Mesenchymal stem cell (in vitro differentiated cells and primary cell): ENCODE measurements around the gene MRPS2.

Source experiments
- DNase-seq: peaks from one replicate; pipeline ENCODE4 v3.0.0-alpha.2; 2013
- H2AFZ ChIP-seq: one replicate; pipeline ENCODE4 v1.6.1; 2013; ENCODE audit warnings: low read depth, mild to moderate bottlenecking, control low read depth, inconsistent platforms, low read length, moderate library complexity
- H2AK5ac ChIP-seq: 2 replicates; pipeline ENCODE4 v1.6.1; 2013; ENCODE audit warnings: low read length, moderate library complexity, mild to moderate bottlenecking, inconsistent platforms; ENCODE audit not compliant: severe bottlenecking
- H2BK120ac ChIP-seq: one replicate; pipeline ENCODE4 v1.6.1; 2013; ENCODE audit warnings: low read depth, mild to moderate bottlenecking, inconsistent platforms, low read length, moderate library complexity
- H2BK12ac ChIP-seq, 2 experiments: one replicate each; pipeline ENCODE4 v1.6.1; 2013; ENCODE audit warnings: inconsistent platforms in 2 of 2, low read length in 2 of 2, mild to moderate bottlenecking in 2 of 2, moderate library complexity in 2 of 2, control low read depth in 1 of 2
- H2BK15ac ChIP-seq: one replicate; pipeline ENCODE4 v1.6.1; 2013; ENCODE audit warnings: mild to moderate bottlenecking, low read depth, inconsistent platforms; ENCODE audit not compliant: poor library complexity, severe bottlenecking
- H2BK5ac ChIP-seq: 2 replicates; pipeline ENCODE4 v1.6.1; 2013; ENCODE audit warnings: low read depth, mild to moderate bottlenecking, low read length, control low read depth, inconsistent platforms; ENCODE audit not compliant: poor library complexity, severe bottlenecking
- H3K14ac ChIP-seq, 2 experiments: one replicate each; pipeline ENCODE4 v1.6.1; 2013; ENCODE audit warnings: inconsistent platforms in 2 of 2, low read length in 2 of 2, control low read depth in 1 of 2, mild to moderate bottlenecking in 1 of 2, moderate library complexity in 1 of 2
- H3K18ac ChIP-seq, 2 experiments: one replicate each; pipeline ENCODE4 v1.6.1; 2013; ENCODE audit warnings: inconsistent platforms in 2 of 2, low read length in 2 of 2, control low read depth in 1 of 2, low read depth in 1 of 2, mild to moderate bottlenecking in 1 of 2
- H3K23ac ChIP-seq, 2 experiments: one replicate each; pipeline ENCODE4 v1.6.1; 2013; ENCODE audit warnings: inconsistent platforms in 2 of 2, low read length in 2 of 2, mild to moderate bottlenecking in 2 of 2, moderate library complexity in 2 of 2, control low read depth in 1 of 2
- H3K27ac ChIP-seq: 2 replicates; pipeline ENCODE4 v1.5.1; 2013; ENCODE audit warnings: mild to moderate bottlenecking, moderate library complexity, low read length, control low read depth, inconsistent platforms; ENCODE audit not compliant: poor library complexity, severe bottlenecking
- H3K27me3 ChIP-seq, 2 experiments: 2 replicates each; pipeline versions ENCODE4 v1.6.1 to v1.7.0; 2013; ENCODE audit warnings: low read length in 2 of 2, mild to moderate bottlenecking in 2 of 2, moderate library complexity in 2 of 2, control low read depth in 1 of 2, inconsistent platforms in 1 of 2; ENCODE audit not compliant: control insufficient read depth in 1 of 2, insufficient read depth in 1 of 2
- H3K36me3 ChIP-seq, 2 experiments: 2 replicates each; pipeline versions ENCODE4 v1.6.1 to v1.7.0; 2013; ENCODE audit warnings: low read length in 2 of 2, control low read depth in 1 of 2, inconsistent platforms in 1 of 2, low read depth in 1 of 2, mild to moderate bottlenecking in 1 of 2; ENCODE audit not compliant: insufficient read depth in 2 of 2, control insufficient read depth in 1 of 2
- H3K4ac ChIP-seq, 2 experiments: one replicate each; pipeline ENCODE4 v1.6.1; 2013; ENCODE audit warnings: inconsistent platforms in 2 of 2, low read length in 2 of 2, mild to moderate bottlenecking in 2 of 2, moderate library complexity in 2 of 2, control low read depth in 1 of 2, low read depth in 1 of 2
- H3K4me1 ChIP-seq: 2 replicates; pipeline ENCODE4 v1.6.1; 2013; ENCODE audit warnings: low read depth, low read length, control low read depth; ENCODE audit not compliant: control insufficient read depth, insufficient read depth
- H3K4me2 ChIP-seq: 2 replicates; pipeline ENCODE4 v1.6.1; 2013; ENCODE audit warnings: low read length, mild to moderate bottlenecking, inconsistent platforms; ENCODE audit not compliant: poor library complexity, severe bottlenecking
- H3K4me3 ChIP-seq, 2 experiments: 2 replicates each; pipeline versions ENCODE4 v1.5.1 to v1.7.0; 2013; ENCODE audit warnings: low read length in 2 of 2, mild to moderate bottlenecking in 2 of 2, control low read depth in 1 of 2, low read depth in 1 of 2; ENCODE audit not compliant: insufficient read depth in 1 of 2
- H3K79me1 ChIP-seq: replicated peaks from 2 replicates; pipeline ENCODE4 v1.6.1; 2013; ENCODE audit warnings: mild to moderate bottlenecking, control low read depth, low read length, inconsistent platforms; ENCODE audit not compliant: poor library complexity, severe bottlenecking
- H3K9ac ChIP-seq: 2 replicates; pipeline ENCODE4 v1.7.0; 2013; ENCODE audit warnings: mild to moderate bottlenecking, low read length, moderate library complexity
- H3K9me3 ChIP-seq: 2 replicates; pipeline ENCODE4 v1.7.0; 2013; ENCODE audit warnings: mild to moderate bottlenecking, low read length; ENCODE audit not compliant: control insufficient read depth
- H4K8ac ChIP-seq: one replicate; pipeline ENCODE4 v1.6.1; 2013; ENCODE audit warnings: inconsistent platforms, mild to moderate bottlenecking, low read length, moderate library complexity
- H4K91ac ChIP-seq: one replicate; pipeline ENCODE4 v1.6.1; 2013; ENCODE audit warnings: mild to moderate bottlenecking, low read length, inconsistent platforms
- WGBS: methylation state at CpG from one replicate; pipeline ENCODE4 v1.1.7; 2013; ENCODE audit warnings: mixed read lengths; 5-methylcytosine and 5-hydroxymethylcytosine counted together

Gene MRPS2

DNA sequence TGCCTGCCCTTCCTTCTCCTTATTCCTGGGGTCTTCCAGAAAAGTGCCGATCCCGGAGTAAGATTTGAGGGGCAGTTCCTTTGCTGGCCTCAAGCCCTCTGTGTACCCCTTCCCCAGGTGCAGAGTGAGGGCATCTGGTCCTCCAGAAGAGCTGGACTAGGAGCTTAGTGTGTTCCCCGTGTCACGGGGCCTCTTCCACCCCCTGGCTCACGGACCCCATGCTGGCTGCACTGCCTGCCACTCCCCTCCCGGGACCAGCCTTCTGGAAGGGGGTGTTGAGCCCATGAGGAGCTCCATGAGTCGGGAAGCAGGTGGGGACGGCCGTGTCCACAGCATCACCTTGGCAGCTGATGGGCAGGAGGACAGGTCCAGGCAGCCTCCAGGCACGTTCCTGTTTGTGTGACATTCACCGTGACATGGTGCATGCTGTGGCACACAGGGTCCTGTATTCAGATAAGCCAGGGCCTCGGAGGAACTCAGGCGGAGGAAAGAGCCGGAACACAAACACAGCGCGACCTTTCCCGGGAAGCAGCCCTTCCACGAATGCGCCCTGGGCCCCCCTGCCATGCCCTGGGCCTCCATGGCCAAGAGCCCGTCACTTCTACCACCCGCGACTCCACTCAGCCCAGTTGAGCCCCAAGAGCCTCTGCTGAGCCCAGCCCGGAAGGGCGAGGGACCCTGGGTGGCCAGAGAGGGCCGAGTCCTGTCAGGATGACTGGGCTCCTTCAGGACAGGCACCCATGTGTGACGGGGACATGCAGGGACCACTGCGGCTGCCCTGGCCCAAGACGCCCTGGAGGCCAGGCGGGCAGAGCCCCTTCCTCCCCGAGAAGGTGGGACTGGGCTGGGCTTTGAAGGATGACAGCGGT, 14.8 kb downstream of the MRPS2 start:
- no peak overlapping the region for H3K4me2 ChIP-seq
- H4K8ac ChIP-seq: no peak overlapping the region
- H3K9me3 ChIP-seq: no peaks in the 10 kb centered on the region
- no peak overlapping the region for H3K23ac ChIP-seq
- H3K36me3 ChIP-seq: no peaks in the 10 kb centered on the region
- no peak overlapping the region for H3K9ac ChIP-seq
- H3K79me1 ChIP-seq: no peaks in the 10 kb centered on the region
- H3K18ac ChIP-seq: no peak overlapping the region
- 95% methylated on average over 31 of the region's 31 CpGs for WGBS
- H3K4ac ChIP-seq: no peak overlapping the region
- no peak for DNase-seq
- no peak overlapping the region for H2BK15ac ChIP-seq
- peaks cover 0 to 40% of the 10 kb centered on the region in 2 experiments for H3K27me3 ChIP-seq
- no peak overlapping the region for H4K91ac ChIP-seq
- no peak overlapping the region for H3K27ac ChIP-seq
- H2AFZ ChIP-seq: no peak overlapping the region
- H2BK5ac ChIP-seq: no peak overlapping the region
- no peak overlapping the region for H3K14ac ChIP-seq
- H2BK12ac ChIP-seq: no peak overlapping the region
- no peak overlapping the region for H3K4me3 ChIP-seq
- H2AK5ac ChIP-seq: no peak overlapping the region
- H3K4me1 ChIP-seq: no peaks in the 10 kb centered on the region
- no peak overlapping the region for H2BK120ac ChIP-seq

- Histone ChIP-seq H3K36me3 (no peaks in the 10 kb centered on the region), H3K4me1 (no peaks in the 10 kb centered on the region), H3K4me2 (no peak overlapping the region), H3K4ac (no peak overlapping the region), H2AK5ac (no peak overlapping the region), H2BK5ac (no peak overlapping the region), H3K9me3 (no peaks in the 10 kb centered on the region), H3K18ac (no peak overlapping the region), H2AFZ (no peak overlapping the region), H3K4me3 (no peak overlapping the region), H3K9ac (no peak overlapping the region), H2BK120ac (no peak overlapping the region), H2BK15ac (no peak overlapping the region), H3K79me1 (no peaks in the 10 kb centered on the region), H3K14ac (no peak overlapping the region), H4K91ac (no peak overlapping the region), H2BK12ac (no peak overlapping the region), H4K8ac (no peak overlapping the region), H3K27ac (no peak overlapping the region), H3K23ac (no peak overlapping the region), H3K27me3 (peaks cover 6 to 47% of the 10 kb centered on the region in 2 experiments)
- no peak for DNase-seq
- WGBS: 86% methylated on average over 25 of the region's 25 CpGs
Observed at GRCh38 chr9:135516132-135516860, 15.8 kb downstream of the MRPS2 start.

DNA sequence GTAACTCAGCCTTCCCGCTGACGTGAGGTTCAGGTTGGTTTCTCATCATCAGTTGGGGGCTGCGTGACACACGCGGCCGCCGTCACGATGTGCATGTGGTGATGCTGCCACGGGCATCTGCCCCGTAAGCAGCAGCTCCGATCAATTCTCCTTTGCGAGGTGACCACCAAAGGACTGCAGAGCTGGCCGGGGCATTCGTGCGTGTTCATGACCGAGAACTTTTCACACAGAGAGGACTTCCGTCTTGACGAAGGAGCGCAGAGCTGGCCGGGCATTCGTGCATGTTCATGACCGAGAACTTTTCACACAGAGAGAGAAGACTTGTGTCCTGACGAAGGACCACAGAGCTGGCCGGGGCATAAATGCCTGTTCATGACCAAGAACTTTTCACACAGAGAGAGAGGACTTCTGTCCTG, 16.9 kb downstream of the MRPS2 start:
- H2BK120ac ChIP-seq: no peak overlapping the region
- no peak overlapping the region for H3K9ac ChIP-seq
- no peak overlapping the region for H4K8ac ChIP-seq
- H2BK15ac ChIP-seq: no peak overlapping the region
- no peak overlapping the region for H2BK5ac ChIP-seq
- no peak overlapping the region for H3K4me3 ChIP-seq
- no peaks in the 10 kb centered on the region for H3K9me3 ChIP-seq
- no peaks in the 10 kb centered on the region for H3K79me1 ChIP-seq
- no peaks in the 10 kb centered on the region for H3K36me3 ChIP-seq
- H2AFZ ChIP-seq: no peak overlapping the region
- H3K4ac ChIP-seq: no peak overlapping the region
- no peak for DNase-seq
- H3K14ac ChIP-seq: no peak overlapping the region
- H3K4me1 ChIP-seq: no peaks in the 10 kb centered on the region
- H3K23ac ChIP-seq: no peak overlapping the region
- WGBS: 93% methylated on average over 24 of the region's 24 CpGs
- no peak overlapping the region for H3K4me2 ChIP-seq
- no peak overlapping the region for H2AK5ac ChIP-seq
- no peak overlapping the region for H2BK12ac ChIP-seq
- H3K27me3 ChIP-seq: peaks cover 8 to 51% of the 10 kb centered on the region in 2 experiments
- H4K91ac ChIP-seq: no peak overlapping the region
- H3K27ac ChIP-seq: no peak overlapping the region
- H3K18ac ChIP-seq: no peak overlapping the region
